UCSD-AML1 (cell line): ENCODE measurements around the gene CFAP74.
A peak's percentile ranks its signal among the peaks of the same experiment; 100 is the strongest.

Experiments
- DNase-seq: peaks from one replicate; lab custom pipeline; 2025; ENCODE audit not compliant: unreplicated experiment; lab: John Stamatoyannopoulos, UW

The CFAP74 gene

GRCh38 chr1:1956101-1956500 is 47.5 kb downstream of the CFAP74 start:
- DNase-seq, result no peak

GRCh38 chr1:1955621-1956094 is 47.9 kb downstream of the CFAP74 start:
- DNase-seq, result no peak

GRCh38 chr1:1954831-1955441 is 48.6 kb downstream of the CFAP74 start:
- no peak for DNase-seq

GRCh38 chr1:1954015-1954414 is 49.6 kb downstream of the CFAP74 start:
- DNase-seq, result no peak

GRCh38 chr1:1950940-1951339 is 52.6 kb downstream of the CFAP74 start:
- DNase-seq, result no peak

- DNase-seq, result no peak
Measured at GRCh38 chr1:1948783-1949182, 54.8 kb downstream of the CFAP74 start.

GRCh38 chr1:1947493-1947892 is 56.1 kb downstream of the CFAP74 start:
- DNase-seq, result no peak

- DNase-seq, result no peak
Measured at GRCh38 chr1:1946540-1946939, 57.0 kb downstream of the CFAP74 start.

- DNase-seq, result no peak
Measured at GRCh38 chr1:1945782-1946393, 57.7 kb downstream of the CFAP74 start.

- DNase-seq, result peak; percentile 59
Measured at GRCh38 chr1:1943834-1944570, 59.6 kb downstream of the CFAP74 start.

GRCh38 chr1:1942753-1943656 is 60.6 kb downstream of the CFAP74 start:
- no peak for DNase-seq

- DNase-seq, result no peak
Measured at GRCh38 chr1:1941868-1942752, 61.5 kb downstream of the CFAP74 start.

- no peak for DNase-seq
Measured at GRCh38 chr1:1941211-1941841, 62.3 kb downstream of the CFAP74 start.

- DNase-seq, result no peak
Measured at GRCh38 chr1:1940123-1940425, 63.5 kb downstream of the CFAP74 start.

GRCh38 chr1:1939296-1940122 is 64.1 kb downstream of the CFAP74 start:
- DNase-seq, result no peak

- no peak for DNase-seq
Measured at GRCh38 chr1:1938613-1939295, 64.8 kb downstream of the CFAP74 start.

GRCh38 chr1:1938276-1938573 is 65.4 kb downstream of the CFAP74 start:
- DNase-seq, result no peak

- no peak for DNase-seq
Measured at GRCh38 chr1:1937549-1938275, 65.9 kb downstream of the CFAP74 start.
